ENCODE results near the gene HOXA4. TPM values are rescaled to one million over a fixed set of nuclear protein-coding genes. Genes with fewer than 3 reads are reported as not detected.
A peak's percentile ranks its signal among the peaks of the same experiment; 100 is the strongest.

The HOXA4 gene
- polyA plus RNA-seq, 1 donor (not counting 4 experiments of a cell fraction or from before 2014, with no cell fraction given), result 1.5 TPM

DNA sequence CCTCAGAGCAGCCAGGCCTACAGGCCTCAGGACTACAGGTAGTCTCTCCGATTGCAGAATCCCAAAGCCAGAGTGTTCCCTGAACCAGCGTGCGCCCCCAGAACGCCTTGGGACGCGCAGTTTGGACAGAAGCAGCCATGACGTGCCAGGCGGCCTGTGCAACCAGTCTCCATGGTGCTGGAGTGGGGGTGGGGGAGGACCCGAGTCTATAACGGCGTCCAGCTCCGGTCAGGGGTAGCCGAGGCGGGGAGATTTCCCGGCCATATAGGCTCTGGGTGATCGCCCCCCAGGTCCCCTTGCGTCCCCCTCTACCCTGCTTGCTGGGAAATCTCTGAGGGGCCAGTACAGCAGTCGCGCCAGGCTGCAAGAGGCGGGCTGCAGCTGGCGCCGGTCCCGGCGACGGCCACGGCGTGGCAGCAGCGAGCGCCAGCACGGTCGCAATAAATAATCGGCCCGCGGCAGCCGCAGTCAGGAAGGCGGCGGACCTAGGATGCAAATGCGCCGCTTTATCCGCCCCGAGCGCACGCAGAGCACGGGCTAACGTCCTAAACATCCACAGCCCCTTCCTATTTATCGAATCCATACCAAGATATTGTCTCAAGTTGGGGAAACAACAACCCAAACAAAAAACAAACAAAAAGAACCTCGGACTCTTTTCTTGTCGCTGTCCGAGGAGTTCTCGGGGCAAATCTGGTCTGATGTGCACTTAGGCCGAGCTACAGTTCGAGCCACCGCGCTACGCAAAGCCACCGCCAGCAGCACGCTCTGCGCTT, 20.2 kb upstream of the HOXA4 start:
- H3K9me3 ChIP-seq (ENCODE audit: control insufficient read depth, low read depth, low read length), result no peaks in the 10 kb centered on the region
- FAIRE-seq (no peak), DNase-seq (ENCODE audit: low read depth, low spot score) (no peak)
- H2AFZ ChIP-seq (ENCODE audit: control insufficient read depth, low read length), result peak overlapping the region; percentile 82
- H3K27ac ChIP-seq (ENCODE audit: control insufficient read depth, insufficient read depth, low read length), result peak overlapping the region; percentile 87
- dilution Hi-C loops (cut with MboI; ENCODE audit: extremely low pct_ligation_motif_present, low sequenced_read_pairs), result no loop called here
- peaks cover 81% of the 10 kb centered on the region for H3K79me2 ChIP-seq (ENCODE audit: control insufficient read depth, insufficient read depth, low read length)
- no peaks in the 10 kb centered on the region for H4K20me1 ChIP-seq (ENCODE audit: control insufficient read depth, extremely low read depth, insufficient read depth, low read length)
- TF ChIP-seq EZH2 (IDR thresholded peaks at IDR 0.05; ENCODE audit: low read length), result no peak
- TF ChIP-seq, protein P1, sequence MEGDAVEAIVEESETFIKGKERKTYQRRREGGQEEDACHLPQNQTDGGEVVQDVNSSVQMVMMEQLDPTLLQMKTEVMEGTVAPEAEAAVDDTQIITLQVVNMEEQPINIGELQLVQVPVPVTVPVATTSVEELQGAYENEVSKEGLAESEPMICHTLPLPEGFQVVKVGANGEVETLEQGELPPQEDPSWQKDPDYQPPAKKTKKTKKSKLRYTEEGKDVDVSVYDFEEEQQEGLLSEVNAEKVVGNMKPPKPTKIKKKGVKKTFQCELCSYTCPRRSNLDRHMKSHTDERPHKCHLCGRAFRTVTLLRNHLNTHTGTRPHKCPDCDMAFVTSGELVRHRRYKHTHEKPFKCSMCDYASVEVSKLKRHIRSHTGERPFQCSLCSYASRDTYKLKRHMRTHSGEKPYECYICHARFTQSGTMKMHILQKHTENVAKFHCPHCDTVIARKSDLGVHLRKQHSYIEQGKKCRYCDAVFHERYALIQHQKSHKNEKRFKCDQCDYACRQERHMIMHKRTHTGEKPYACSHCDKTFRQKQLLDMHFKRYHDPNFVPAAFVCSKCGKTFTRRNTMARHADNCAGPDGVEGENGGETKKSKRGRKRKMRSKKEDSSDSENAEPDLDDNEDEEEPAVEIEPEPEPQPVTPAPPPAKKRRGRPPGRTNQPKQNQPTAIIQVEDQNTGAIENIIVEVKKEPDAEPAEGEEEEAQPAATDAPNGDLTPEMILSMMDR (optimal IDR thresholded peaks at IDR 0.05 in 1 of 3, IDR thresholded peaks at IDR 0.05 in 1 of 3, conservative IDR thresholded peaks at IDR 0.05 in 1 of 3; ENCODE audit: extremely low read depth in 1 of 3, insufficient read depth in 2 of 3, low read length in 3 of 3), result peak in 2 of 3 experiments; percentile 75 to 92
- peak overlapping the region; percentile 93 for H3K9ac ChIP-seq (ENCODE audit: control insufficient read depth, extremely low read depth, insufficient read depth, low read length)
- H3K4me3 ChIP-seq (ENCODE audit: control insufficient read depth in 2 of 3, extremely low read depth in 1 of 3, insufficient read depth in 2 of 3, low read depth in 1 of 3, low read length in 3 of 3), result peak overlapping the region; percentile 60 to 83 (median 74)
- peak overlapping the region; percentile 98 for H3K4me2 ChIP-seq (ENCODE audit: control insufficient read depth, extremely low read depth, insufficient read depth, low read depth, low read length)
- peaks cover 77% of the 10 kb centered on the region for H3K4me1 ChIP-seq (ENCODE audit: control insufficient read depth, extremely low read depth, insufficient read depth, low read length)
- H3K27me3 ChIP-seq (ENCODE audit: control insufficient read depth, extremely low read depth, insufficient read depth, low read length), result no peaks in the 10 kb centered on the region
- H3K9me1 ChIP-seq (ENCODE audit: control insufficient read depth, extremely low read depth, insufficient read depth, low read length), result no peaks in the 10 kb centered on the region
- no peaks in the 10 kb centered on the region for H3K36me3 ChIP-seq (ENCODE audit: control insufficient read depth in 2 of 2, extremely low read depth in 1 of 2, insufficient read depth in 2 of 2, low read length in 2 of 2)

DNA sequence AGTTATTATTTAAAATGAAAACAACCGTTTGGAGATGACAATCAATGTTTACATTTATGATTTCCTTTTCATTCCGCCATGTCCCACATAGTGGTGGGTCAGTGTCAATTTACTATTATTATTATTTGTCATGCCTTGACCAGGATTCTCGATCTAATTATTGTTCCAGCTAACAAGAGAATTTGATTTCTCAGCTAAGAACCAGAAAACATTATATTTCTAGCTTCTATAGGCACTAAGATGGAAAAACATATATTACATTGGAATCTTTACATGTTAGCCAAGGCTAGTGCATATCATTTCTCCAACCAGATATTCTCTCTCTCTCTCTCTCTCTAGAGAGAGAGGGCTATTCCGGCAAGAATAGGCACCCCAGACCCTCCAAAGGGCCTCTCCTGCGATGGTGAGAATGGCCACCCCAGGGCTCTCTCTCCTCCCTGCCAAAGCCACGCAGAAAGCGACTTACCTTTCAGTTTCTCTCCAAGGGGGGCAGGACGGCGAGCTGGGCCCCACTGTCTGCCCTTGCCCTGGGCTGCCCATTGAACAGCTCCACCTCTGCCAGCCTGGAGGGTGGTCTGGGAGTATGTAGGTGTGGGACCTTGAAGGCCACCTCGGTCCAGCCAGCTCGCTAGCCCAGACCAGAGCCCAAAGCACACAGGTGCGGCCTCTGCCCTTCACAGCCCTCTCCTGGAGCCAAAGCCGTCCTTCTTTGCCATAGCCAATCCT, 19.4 kb upstream of the HOXA4 start:
- H3K4me3 ChIP-seq (ENCODE audit: control insufficient read depth in 2 of 3, extremely low read depth in 1 of 3, insufficient read depth in 2 of 3, low read depth in 1 of 3, low read length in 3 of 3), result peak overlapping the region; percentile 60 to 83 (median 74)
- H3K4me1 ChIP-seq (ENCODE audit: control insufficient read depth, extremely low read depth, insufficient read depth, low read length), result peaks cover 73% of the 10 kb centered on the region
- peaks cover 82% of the 10 kb centered on the region for H3K79me2 ChIP-seq (ENCODE audit: control insufficient read depth, insufficient read depth, low read length)
- H4K20me1 ChIP-seq (ENCODE audit: control insufficient read depth, extremely low read depth, insufficient read depth, low read length), result no peaks in the 10 kb centered on the region
- dilution Hi-C loops (cut with MboI; ENCODE audit: extremely low pct_ligation_motif_present, low sequenced_read_pairs), result no loop called here
- no peaks in the 10 kb centered on the region for H3K9me3 ChIP-seq (ENCODE audit: control insufficient read depth, low read depth, low read length)
- no peak for TF ChIP-seq EZH2 (IDR thresholded peaks at IDR 0.05; ENCODE audit: low read length)
- TF ChIP-seq, protein P1 (optimal IDR thresholded peaks at IDR 0.05 in 1 of 3, IDR thresholded peaks at IDR 0.05 in 1 of 3, conservative IDR thresholded peaks at IDR 0.05 in 1 of 3; ENCODE audit: extremely low read depth in 1 of 3, insufficient read depth in 2 of 3, low read length in 3 of 3), result no peak
- FAIRE-seq (no peak), DNase-seq (ENCODE audit: low read depth, low spot score) (no peak)
- peak overlapping the region; percentile 87 for H3K27ac ChIP-seq (ENCODE audit: control insufficient read depth, insufficient read depth, low read length)
- H2AFZ ChIP-seq (ENCODE audit: control insufficient read depth, low read length), result peak overlapping the region; percentile 81
- H3K36me3 ChIP-seq (ENCODE audit: control insufficient read depth in 2 of 2, extremely low read depth in 1 of 2, insufficient read depth in 2 of 2, low read length in 2 of 2), result peaks cover 0 to 2% of the 10 kb centered on the region in 2 experiments
- H3K9me1 ChIP-seq (ENCODE audit: control insufficient read depth, extremely low read depth, insufficient read depth, low read length), result no peaks in the 10 kb centered on the region
- H3K9ac ChIP-seq (ENCODE audit: control insufficient read depth, extremely low read depth, insufficient read depth, low read length), result peak overlapping the region; percentile 93
- peak overlapping the region; percentile 98 for H3K4me2 ChIP-seq (ENCODE audit: control insufficient read depth, extremely low read depth, insufficient read depth, low read depth, low read length)
- H3K27me3 ChIP-seq (ENCODE audit: control insufficient read depth, extremely low read depth, insufficient read depth, low read length), result no peaks in the 10 kb centered on the region
